GM18511 (cell line): ENCODE data around the gene OR2V1.

Source experiments
- ATAC-seq: cut with Tn5 transposase; IDR thresholded peaks from one replicate; pipeline ENCODE4 v1.9.1; 2021; ENCODE audit warnings: mild to moderate bottlenecking, moderate library complexity; ENCODE audit not compliant: unreplicated experiment

OR2V1 gene

DNA sequence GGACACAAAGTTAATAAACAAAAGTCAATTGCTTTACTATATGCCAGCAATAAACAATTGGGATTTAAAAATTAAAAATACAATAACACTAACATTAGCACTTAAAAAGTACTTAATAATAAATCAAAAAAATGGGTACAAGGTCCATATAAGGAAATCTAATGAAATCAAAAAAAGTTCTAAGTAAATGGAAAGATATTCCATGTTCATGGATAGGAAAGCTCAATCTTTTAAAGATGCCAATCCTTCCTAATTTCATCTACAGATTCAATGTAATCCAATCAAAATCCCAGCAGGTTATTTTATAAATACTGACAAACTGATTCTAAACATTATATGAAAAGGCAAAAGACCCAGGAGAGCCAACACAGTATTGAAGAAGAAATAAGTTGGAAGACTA, 49.0 kb downstream of the OR2V1 start:
- no peak for ATAC-seq

DNA sequence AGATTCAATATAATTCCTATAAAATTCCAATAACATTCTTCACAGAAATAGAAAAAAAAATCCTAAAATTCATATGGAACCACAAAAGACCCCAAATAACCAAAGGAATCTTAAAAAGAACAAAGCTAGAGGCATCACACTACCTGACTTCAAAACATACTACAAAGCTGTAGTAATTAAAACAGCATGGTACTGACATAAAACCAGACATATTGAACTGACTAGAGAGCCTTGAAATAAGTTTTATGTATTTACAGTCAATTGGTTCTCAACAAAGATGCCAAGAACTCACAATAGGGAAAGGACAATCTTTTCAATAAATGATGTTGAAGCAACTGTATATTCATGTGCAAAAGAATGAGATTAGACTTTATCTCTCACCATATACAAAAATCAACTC, 54.0 kb downstream of the OR2V1 start:
- ATAC-seq = no peak
